Nephron progenitor cell (in vitro differentiated cells): ENCODE data around the gene ZNF438.
"Not testable (repeated sequence)": the region's sequence is repeated elsewhere in the genome, so short reads cannot be mapped to it uniquely, and the experiment has no call there.

Experiments
- DNase-seq: peaks from one replicate; pipeline ENCODE4 v3.0.0; 2021
- H3K27ac Mint-ChIP-seq: 2 replicates; pipeline ENCODE4 v1.8.0; 2021; ENCODE audit warnings: mild to moderate bottlenecking, moderate library complexity, mixed read lengths
- H3K27me3 Mint-ChIP-seq: 2 replicates; pipeline ENCODE4 v1.8.0; 2021; ENCODE audit warnings: mild to moderate bottlenecking, low read depth, mixed read lengths; ENCODE audit not compliant: poor library complexity
- H3K36me3 Mint-ChIP-seq: 2 replicates; pipeline ENCODE4 v1.8.0; 2021; ENCODE audit warnings: low read depth, mixed read lengths
- H3K4me1 Mint-ChIP-seq: 2 replicates; pipeline ENCODE4 v1.8.0; 2021; ENCODE audit warnings: mixed read lengths
- H3K4me3 Mint-ChIP-seq: 2 replicates; pipeline ENCODE4 v1.8.0; 2021; ENCODE audit warnings: mild to moderate bottlenecking, moderate library complexity, mixed read lengths
- H3K9me3 Mint-ChIP-seq: 2 replicates; pipeline ENCODE4 v1.8.0; 2021; ENCODE audit warnings: mild to moderate bottlenecking, moderate library complexity, mixed read lengths
- CTCF ChIP-seq: fragments of 200-600 bp; sonication (generic); IDR thresholded peaks from 2 replicates; pipeline ENCODE4 v1.5.0; 2021; ENCODE audit warnings: antibody characterized with exemption

ZNF438 gene

GRCh38 chr10:30967650-30968410 is 63.8 kb downstream of the ZNF438 start:
- Mint-ChIP-seq H3K9me3 (peaks cover 3% of the 10 kb centered on the region), H3K4me3 (no peak overlapping the region), H3K36me3 (no peaks in the 10 kb centered on the region), H3K27me3 (no peaks in the 10 kb centered on the region), H3K27ac (peak overlapping the region; percentile 63), H3K4me1 (peaks cover 10% of the 10 kb centered on the region)
- no peak for TF ChIP-seq CTCF
- no peak for DNase-seq

- Mint-ChIP-seq H3K4me3 (no peak overlapping the region), H3K36me3 (no peaks in the 10 kb centered on the region), H3K9me3 (peaks cover 6% of the 10 kb centered on the region), H3K27me3 (no peaks in the 10 kb centered on the region), H3K27ac (no peak overlapping the region), H3K4me1 (peaks cover 10% of the 10 kb centered on the region)
- DNase-seq = no peak
- TF ChIP-seq CTCF = no peak
Measured at GRCh38 chr10:30963992-30964930, 67.4 kb downstream of the ZNF438 start.

DNA sequence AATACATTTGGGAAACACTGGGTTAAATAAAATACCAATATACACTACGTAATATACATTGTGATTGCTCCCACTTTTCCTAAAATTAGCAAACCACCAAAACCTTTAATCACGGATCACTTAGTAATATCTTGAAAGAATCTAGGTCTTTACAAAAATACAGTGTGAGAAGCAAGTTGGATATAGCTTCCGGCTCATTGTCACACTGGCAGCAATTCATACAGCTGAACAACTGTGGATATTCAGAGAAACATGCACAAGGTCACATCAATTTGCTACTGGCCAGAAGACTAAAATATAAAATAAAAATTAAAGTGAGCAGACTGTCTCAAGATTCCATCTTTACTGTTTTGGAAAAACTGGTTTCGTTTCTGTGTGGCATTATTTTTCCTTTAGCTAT is 69.1 kb downstream of the ZNF438 start:
- peaks cover 6% of the 10 kb centered on the region for H3K9me3 Mint-ChIP-seq
- peaks cover 5% of the 10 kb centered on the region for H3K4me1 Mint-ChIP-seq
- no peak for DNase-seq
- no peaks in the 10 kb centered on the region for H3K36me3 Mint-ChIP-seq
- H3K27ac Mint-ChIP-seq = no peak overlapping the region
- TF ChIP-seq CTCF = no peak
- no peak overlapping the region for H3K4me3 Mint-ChIP-seq
- peaks cover 4% of the 10 kb centered on the region for H3K27me3 Mint-ChIP-seq

DNA sequence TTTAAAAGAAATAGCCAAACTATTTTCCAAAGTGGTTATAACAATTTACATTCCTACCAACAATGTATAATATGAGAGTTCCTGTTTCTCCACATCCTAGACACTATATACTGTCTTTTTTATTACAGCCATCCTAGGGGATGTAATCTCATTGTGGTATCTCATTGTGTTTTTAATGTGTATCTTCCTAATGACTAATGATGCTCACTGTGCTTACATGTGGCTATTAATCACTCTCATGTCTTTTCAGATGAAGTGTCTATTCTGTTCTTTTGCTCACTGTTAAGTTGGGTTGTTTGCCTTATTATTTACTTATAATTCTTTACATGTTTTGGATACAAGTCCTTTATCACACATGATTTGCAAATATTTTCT is 71.8 kb downstream of the ZNF438 start:
- TF ChIP-seq CTCF = no peak
- H3K36me3 Mint-ChIP-seq = no peaks in the 10 kb centered on the region
- H3K27me3 Mint-ChIP-seq = peaks cover 4% of the 10 kb centered on the region
- no peaks in the 10 kb centered on the region for H3K4me1 Mint-ChIP-seq
- no peak for DNase-seq
- peaks cover 8% of the 10 kb centered on the region for H3K9me3 Mint-ChIP-seq
- H3K27ac Mint-ChIP-seq = no peak overlapping the region
- H3K4me3 Mint-ChIP-seq = no peak overlapping the region

DNA sequence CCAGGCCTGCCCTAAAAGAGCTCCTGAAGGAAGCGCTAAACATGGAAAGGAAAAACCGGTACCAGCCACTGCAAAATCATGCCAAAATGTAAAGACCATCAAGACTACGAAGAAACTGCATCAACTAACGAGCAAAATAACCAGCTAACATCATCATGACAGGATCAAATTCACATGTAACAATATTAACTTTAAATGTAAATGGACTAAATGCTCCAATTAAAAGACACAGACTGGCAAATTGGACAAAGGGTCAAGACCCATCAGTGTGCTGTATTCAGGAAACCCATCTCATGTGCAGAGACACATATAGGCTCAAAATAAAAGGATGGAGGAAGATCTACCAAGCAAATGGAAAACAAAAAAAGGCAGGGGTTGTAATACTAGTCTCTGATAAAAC is 82.4 kb downstream of the ZNF438 start:
- DNase-seq, H3K27ac Mint-ChIP-seq, H3K4me3 Mint-ChIP-seq, H3K4me1 Mint-ChIP-seq, H3K36me3 Mint-ChIP-seq, H3K27me3 Mint-ChIP-seq: not testable (repeated sequence)
- H3K9me3 Mint-ChIP-seq = peaks cover 32% of the 10 kb centered on the region

DNA sequence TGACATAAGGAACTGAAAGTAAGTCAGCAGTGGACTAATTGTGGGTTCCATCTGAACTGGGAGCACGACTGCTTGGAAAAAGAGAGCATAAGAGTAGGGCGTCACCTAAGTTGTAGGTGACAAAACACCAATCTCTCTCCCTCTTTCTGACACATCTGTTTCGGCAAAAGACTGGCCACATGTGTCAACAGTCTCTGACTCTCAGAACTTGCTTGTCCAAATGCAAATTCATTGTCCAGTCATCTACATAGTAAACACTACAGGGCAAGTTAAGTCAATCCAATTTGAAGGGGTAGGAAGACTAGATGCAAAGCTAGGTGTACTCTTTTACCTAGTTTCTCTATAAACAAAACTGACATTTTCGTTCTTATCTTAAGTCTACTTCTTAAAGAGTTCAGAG is 87.7 kb downstream of the ZNF438 start:
- Mint-ChIP-seq H3K27ac (no peak overlapping the region), H3K27me3 (no peaks in the 10 kb centered on the region)
- TF ChIP-seq CTCF = no peak

More for the DNA sequence above, 87.7 kb downstream of the ZNF438 start:
- peaks cover 8% of the 10 kb centered on the region for H3K36me3 Mint-ChIP-seq
- peaks cover 6% of the 10 kb centered on the region for H3K4me1 Mint-ChIP-seq
- H3K4me3 Mint-ChIP-seq = no peak overlapping the region
- DNase-seq = no peak
- H3K9me3 Mint-ChIP-seq = peaks cover 19% of the 10 kb centered on the region
